Measurements from ENCODE around the gene YIF1A. TPM values are rescaled to one million over a fixed set of nuclear protein-coding genes. Genes with fewer than 3 reads are reported as not detected.

YIF1A gene
- polyA plus RNA-seq, 1 of the 3 experiments (the other 2 are of a cell fraction) = 123 TPM

- ChIA-PET POLR2A (no interaction called here), CTCF (interaction anchor here (0.7 to 8.8 kb wide), 6 partner anchors 12 to 66 kb away, joined by 3 to 280 read pairs (median 4); partner anchors contain the start of genes B4GAT1, BRMS1 and CD248)
- WGBS (ENCODE audit: low lambda C conversion rate) = 93% methylated on average over 4 of the region's 19 CpGs
- no peaks in the 10 kb centered on the region for H3K27me3 ChIP-seq (ENCODE audit: insufficient read depth)
- peak overlapping the region; percentile 90; the same call in 1 of the 2 replicates for H3K4me2 ChIP-seq
- H3K36me3 ChIP-seq (replicated peaks in 1 of 2; ENCODE audit: control insufficient read depth in 1 of 2, insufficient read depth in 2 of 2, low read length in 1 of 2) = peaks cover 8 to 26% of the 10 kb centered on the region in 2 experiments
- TF ChIP-seq JUND (IDR thresholded peaks at IDR 0.05) = no peak
- no peak for TF ChIP-seq RXRA (IDR thresholded peaks at IDR 0.05; ENCODE audit: borderline replicate concordance, low read depth)
- no peak for TF ChIP-seq SMC3 (IDR thresholded peaks at IDR 0.05; ENCODE audit: low read depth, low read length)
- TF ChIP-seq CTCF (IDR thresholded peaks at IDR 0.05) = no peak
- TF ChIP-seq POLR2AphosphoS5 (IDR thresholded peaks at IDR 0.05; ENCODE audit: low read depth, low read length) = no peak
- no peak for TF ChIP-seq FOXJ3 (CRISPR knock-in tag; IDR thresholded peaks at IDR 0.05)
- no peak for TF ChIP-seq RFX5 (IDR thresholded peaks at IDR 0.05; ENCODE audit: low read length)
- no peak for TF ChIP-seq ELF1 (IDR thresholded peaks at IDR 0.05)
- TF ChIP-seq, protein P1, sequence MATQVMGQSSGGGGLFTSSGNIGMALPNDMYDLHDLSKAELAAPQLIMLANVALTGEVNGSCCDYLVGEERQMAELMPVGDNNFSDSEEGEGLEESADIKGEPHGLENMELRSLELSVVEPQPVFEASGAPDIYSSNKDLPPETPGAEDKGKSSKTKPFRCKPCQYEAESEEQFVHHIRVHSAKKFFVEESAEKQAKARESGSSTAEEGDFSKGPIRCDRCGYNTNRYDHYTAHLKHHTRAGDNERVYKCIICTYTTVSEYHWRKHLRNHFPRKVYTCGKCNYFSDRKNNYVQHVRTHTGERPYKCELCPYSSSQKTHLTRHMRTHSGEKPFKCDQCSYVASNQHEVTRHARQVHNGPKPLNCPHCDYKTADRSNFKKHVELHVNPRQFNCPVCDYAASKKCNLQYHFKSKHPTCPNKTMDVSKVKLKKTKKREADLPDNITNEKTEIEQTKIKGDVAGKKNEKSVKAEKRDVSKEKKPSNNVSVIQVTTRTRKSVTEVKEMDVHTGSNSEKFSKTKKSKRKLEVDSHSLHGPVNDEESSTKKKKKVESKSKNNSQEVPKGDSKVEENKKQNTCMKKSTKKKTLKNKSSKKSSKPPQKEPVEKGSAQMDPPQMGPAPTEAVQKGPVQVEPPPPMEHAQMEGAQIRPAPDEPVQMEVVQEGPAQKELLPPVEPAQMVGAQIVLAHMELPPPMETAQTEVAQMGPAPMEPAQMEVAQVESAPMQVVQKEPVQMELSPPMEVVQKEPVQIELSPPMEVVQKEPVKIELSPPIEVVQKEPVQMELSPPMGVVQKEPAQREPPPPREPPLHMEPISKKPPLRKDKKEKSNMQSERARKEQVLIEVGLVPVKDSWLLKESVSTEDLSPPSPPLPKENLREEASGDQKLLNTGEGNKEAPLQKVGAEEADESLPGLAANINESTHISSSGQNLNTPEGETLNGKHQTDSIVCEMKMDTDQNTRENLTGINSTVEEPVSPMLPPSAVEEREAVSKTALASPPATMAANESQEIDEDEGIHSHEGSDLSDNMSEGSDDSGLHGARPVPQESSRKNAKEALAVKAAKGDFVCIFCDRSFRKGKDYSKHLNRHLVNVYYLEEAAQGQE (IDR thresholded peaks at IDR 0.05; ENCODE audit: low read depth, low read length) = no peak
- TF ChIP-seq, protein P2, sequence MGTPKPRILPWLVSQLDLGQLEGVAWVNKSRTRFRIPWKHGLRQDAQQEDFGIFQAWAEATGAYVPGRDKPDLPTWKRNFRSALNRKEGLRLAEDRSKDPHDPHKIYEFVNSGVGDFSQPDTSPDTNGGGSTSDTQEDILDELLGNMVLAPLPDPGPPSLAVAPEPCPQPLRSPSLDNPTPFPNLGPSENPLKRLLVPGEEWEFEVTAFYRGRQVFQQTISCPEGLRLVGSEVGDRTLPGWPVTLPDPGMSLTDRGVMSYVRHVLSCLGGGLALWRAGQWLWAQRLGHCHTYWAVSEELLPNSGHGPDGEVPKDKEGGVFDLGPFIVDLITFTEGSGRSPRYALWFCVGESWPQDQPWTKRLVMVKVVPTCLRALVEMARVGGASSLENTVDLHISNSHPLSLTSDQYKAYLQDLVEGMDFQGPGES (IDR thresholded peaks at IDR 0.05; ENCODE audit: low read depth, low read length) = no peak
- no peak for TF ChIP-seq USF1 (IDR thresholded peaks at IDR 0.05; ENCODE audit: borderline replicate concordance, low read depth)
- TF ChIP-seq CHD2 (IDR thresholded peaks at IDR 0.05; ENCODE audit: low read length, partially characterized antibody) = no peak
- no peak for TF ChIP-seq MXI1 (IDR thresholded peaks at IDR 0.05; ENCODE audit: low read depth, low read length)
- no peak for TF ChIP-seq PBX3 (IDR thresholded peaks at IDR 0.05)
- TF ChIP-seq FOXM1 (IDR thresholded peaks at IDR 0.05; ENCODE audit: low read depth) = no peak
- TF ChIP-seq TCF12 (IDR thresholded peaks at IDR 0.05) = no peak
- peaks cover 17% of the 10 kb centered on the region for H3K79me2 ChIP-seq (ENCODE audit: insufficient read depth)
- no peak overlapping the region for H3K27ac ChIP-seq (ENCODE audit: low read depth in 2 of 2, low read length in 1 of 2)
- no peaks in the 10 kb centered on the region for H3K9me3 ChIP-seq
- no peak overlapping the region for H2AFZ ChIP-seq (ENCODE audit: low read depth)
- H4K20me1 ChIP-seq (ENCODE audit: insufficient read depth) = no peaks in the 10 kb centered on the region; the same call in 1 of the 2 replicates
- H3K9ac ChIP-seq = no peak overlapping the region
- H3K9me2 ChIP-seq = no peaks in the 10 kb centered on the region
- no peak overlapping the region for H3K4me3 ChIP-seq (ENCODE audit: low read depth in 2 of 2, low read length in 1 of 2)
- H3F3A ChIP-seq (replicated peaks; ENCODE audit: insufficient read depth) = peaks cover 18% of the 10 kb centered on the region
- H3K4me1 ChIP-seq (ENCODE audit: control insufficient read depth in 1 of 2, insufficient read depth in 2 of 2, low read depth in 1 of 2, low read length in 1 of 2) = peaks cover 28 to 41% of the 10 kb centered on the region in 2 experiments
- DNase-seq = peak; percentile 15
Observed at GRCh38 chr11:66333220-66333877, 44.4 kb upstream of the YIF1A start.

Measured in SK-N-SH (cell line).